Measurements from ENCODE around the gene CCDC13.

Gene CCDC13

GRCh38 chr3:42732829-42733459 lies 40.1 kb downstream of the CCDC13 start:
- H2AFZ ChIP-seq (ENCODE audit: insufficient read depth, low read length, poor library complexity), result no peak overlapping the region
- no peaks in the 10 kb centered on the region for H3K36me3 ChIP-seq (ENCODE audit: control insufficient read depth in 1 of 2, insufficient read depth in 2 of 2, low read length in 2 of 2)
- no peak overlapping the region for H2BK120ac ChIP-seq (ENCODE audit: insufficient read depth, low read length, poor library complexity)
- no peaks in the 10 kb centered on the region for H3K79me1 ChIP-seq (ENCODE audit: low read length)
- H3K4ac ChIP-seq (ENCODE audit: low read depth, low read length), result no peak overlapping the region
- no peak overlapping the region for H4K12ac ChIP-seq (ENCODE audit: low read depth, low read length)
- no peak overlapping the region for H3K9ac ChIP-seq (ENCODE audit: low read length)
- H2BK5ac ChIP-seq (ENCODE audit: low read depth, low read length, poor library complexity), result no peak overlapping the region
- H4K91ac ChIP-seq (ENCODE audit: low read depth, low read length), result no peak overlapping the region
- no peak overlapping the region for H3K23ac ChIP-seq (ENCODE audit: low read length)
- H3K14ac ChIP-seq (ENCODE audit: low read length), result no peak overlapping the region
- H3K27ac ChIP-seq (ENCODE audit: low read depth, low read length), result no peak overlapping the region
- H3K27me3 ChIP-seq (ENCODE audit: insufficient read depth, low read length), result peaks cover 2% of the 10 kb centered on the region
- H3K4me3 ChIP-seq (ENCODE audit: low read depth, low read length), result no peak overlapping the region
- no CpG with 5 or more reads among the region's 9 CpGs for WGBS (ENCODE audit: extremely low coverage, insufficient coverage, insufficient read length)
- H2AK5ac ChIP-seq (ENCODE audit: low read length), result no peak overlapping the region
- H4K8ac ChIP-seq (ENCODE audit: low read depth, low read length), result no peak overlapping the region
- H3K4me2 ChIP-seq (ENCODE audit: low read length), result no peak overlapping the region
- H3K18ac ChIP-seq (ENCODE audit: low read length), result no peak overlapping the region
- H2BK12ac ChIP-seq (ENCODE audit: low read length), result no peak overlapping the region
- peaks cover 3 to 16% of the 10 kb centered on the region in 2 experiments for H3K4me1 ChIP-seq (ENCODE audit: control insufficient read depth in 1 of 2, insufficient read depth in 2 of 2, low read length in 2 of 2)
- H3K79me2 ChIP-seq (ENCODE audit: control insufficient read depth, insufficient read depth, low read length, poor library complexity), result no peaks in the 10 kb centered on the region
- H3K9me3 ChIP-seq (ENCODE audit: insufficient read depth, low read depth, low read length), result peaks cover 4% of the 10 kb centered on the region
- peak; percentile 66 to 79 for DNase-seq

GRCh38 chr3:42732196-42732828 lies 40.7 kb downstream of the CCDC13 start:
- H3K79me1 ChIP-seq (ENCODE audit: low read length), result no peaks in the 10 kb centered on the region
- no peak overlapping the region for H2BK5ac ChIP-seq (ENCODE audit: low read depth, low read length, poor library complexity)
- peaks cover 4% of the 10 kb centered on the region for H3K9me3 ChIP-seq (ENCODE audit: insufficient read depth, low read depth, low read length)
- H3K4me2 ChIP-seq (ENCODE audit: low read length), result no peak overlapping the region
- peaks cover 3 to 16% of the 10 kb centered on the region in 2 experiments for H3K4me1 ChIP-seq (ENCODE audit: control insufficient read depth in 1 of 2, insufficient read depth in 2 of 2, low read length in 2 of 2)
- H2AFZ ChIP-seq (ENCODE audit: insufficient read depth, low read length, poor library complexity), result no peak overlapping the region
- no peak overlapping the region for H4K12ac ChIP-seq (ENCODE audit: low read depth, low read length)
- H3K79me2 ChIP-seq (ENCODE audit: control insufficient read depth, insufficient read depth, low read length, poor library complexity), result no peaks in the 10 kb centered on the region
- no CpG with 5 or more reads among the region's 4 CpGs for WGBS (ENCODE audit: extremely low coverage, insufficient coverage, insufficient read length)
- H2AK5ac ChIP-seq (ENCODE audit: low read length), result no peak overlapping the region
- H3K14ac ChIP-seq (ENCODE audit: low read length), result no peak overlapping the region
- H2BK120ac ChIP-seq (ENCODE audit: insufficient read depth, low read length, poor library complexity), result no peak overlapping the region
- no peak overlapping the region for H4K8ac ChIP-seq (ENCODE audit: low read depth, low read length)
- H2BK12ac ChIP-seq (ENCODE audit: low read length), result no peak overlapping the region
- H3K4ac ChIP-seq (ENCODE audit: low read depth, low read length), result no peak overlapping the region
- H3K27ac ChIP-seq (ENCODE audit: low read depth, low read length), result no peak overlapping the region
- no peak overlapping the region for H3K9ac ChIP-seq (ENCODE audit: low read length)
- no peaks in the 10 kb centered on the region for H3K36me3 ChIP-seq (ENCODE audit: control insufficient read depth in 1 of 2, insufficient read depth in 2 of 2, low read length in 2 of 2)
- no peak overlapping the region for H3K4me3 ChIP-seq (ENCODE audit: low read depth, low read length)
- peaks cover 2% of the 10 kb centered on the region for H3K27me3 ChIP-seq (ENCODE audit: insufficient read depth, low read length)
- H3K18ac ChIP-seq (ENCODE audit: low read length), result no peak overlapping the region
- no peak overlapping the region for H4K91ac ChIP-seq (ENCODE audit: low read depth, low read length)
- H3K23ac ChIP-seq (ENCODE audit: low read length), result no peak overlapping the region
- DNase-seq, result no peak

GRCh38 chr3:42731476-42732195 lies 41.4 kb downstream of the CCDC13 start:
- H3K18ac ChIP-seq (ENCODE audit: low read length), result no peak overlapping the region
- H2AK5ac ChIP-seq (ENCODE audit: low read length), result no peak overlapping the region
- no peak for DNase-seq
- no peak overlapping the region for H3K4me3 ChIP-seq (ENCODE audit: low read depth, low read length)
- H4K91ac ChIP-seq (ENCODE audit: low read depth, low read length), result no peak overlapping the region
- no peak overlapping the region for H2BK12ac ChIP-seq (ENCODE audit: low read length)
- no peak overlapping the region for H3K9ac ChIP-seq (ENCODE audit: low read length)
- no peak overlapping the region for H3K4ac ChIP-seq (ENCODE audit: low read depth, low read length)
- H3K14ac ChIP-seq (ENCODE audit: low read length), result no peak overlapping the region
- no CpG with 5 or more reads among the region's 6 CpGs for WGBS (ENCODE audit: extremely low coverage, insufficient coverage, insufficient read length)
- H2BK120ac ChIP-seq (ENCODE audit: insufficient read depth, low read length, poor library complexity), result no peak overlapping the region
- H3K27me3 ChIP-seq (ENCODE audit: insufficient read depth, low read length), result peaks cover 2% of the 10 kb centered on the region
- H3K36me3 ChIP-seq (ENCODE audit: control insufficient read depth in 1 of 2, insufficient read depth in 2 of 2, low read length in 2 of 2), result no peaks in the 10 kb centered on the region
- no peak overlapping the region for H2AFZ ChIP-seq (ENCODE audit: insufficient read depth, low read length, poor library complexity)
- H4K12ac ChIP-seq (ENCODE audit: low read depth, low read length), result no peak overlapping the region
- no peaks in the 10 kb centered on the region for H3K79me1 ChIP-seq (ENCODE audit: low read length)
- H2BK5ac ChIP-seq (ENCODE audit: low read depth, low read length, poor library complexity), result no peak overlapping the region
- H3K27ac ChIP-seq (ENCODE audit: low read depth, low read length), result no peak overlapping the region
- H3K4me2 ChIP-seq (ENCODE audit: low read length), result no peak overlapping the region
- H3K23ac ChIP-seq (ENCODE audit: low read length), result no peak overlapping the region
- H3K79me2 ChIP-seq (ENCODE audit: control insufficient read depth, insufficient read depth, low read length, poor library complexity), result no peaks in the 10 kb centered on the region
- peaks cover 3 to 16% of the 10 kb centered on the region in 2 experiments for H3K4me1 ChIP-seq (ENCODE audit: control insufficient read depth in 1 of 2, insufficient read depth in 2 of 2, low read length in 2 of 2)
- peaks cover 4% of the 10 kb centered on the region for H3K9me3 ChIP-seq (ENCODE audit: insufficient read depth, low read depth, low read length)
- no peak overlapping the region for H4K8ac ChIP-seq (ENCODE audit: low read depth, low read length)

GRCh38 chr3:42730706-42731420 lies 42.2 kb downstream of the CCDC13 start:
- Histone ChIP-seq H4K12ac (ENCODE audit: low read depth, low read length) (no peak overlapping the region), H2BK120ac (ENCODE audit: insufficient read depth, low read length, poor library complexity) (no peak overlapping the region), H3K27me3 (ENCODE audit: insufficient read depth, low read length) (peaks cover 2% of the 10 kb centered on the region), H3K9ac (ENCODE audit: low read length) (no peak overlapping the region), H3K79me2 (ENCODE audit: control insufficient read depth, insufficient read depth, low read length, poor library complexity) (no peaks in the 10 kb centered on the region), H3K4me3 (ENCODE audit: low read depth, low read length) (no peak overlapping the region), H3K4me2 (ENCODE audit: low read length) (no peak overlapping the region), H3K18ac (ENCODE audit: low read length) (no peak overlapping the region), H2AFZ (ENCODE audit: insufficient read depth, low read length, poor library complexity) (no peak overlapping the region), H3K36me3 (ENCODE audit: control insufficient read depth in 1 of 2, insufficient read depth in 2 of 2, low read length in 2 of 2) (no peaks in the 10 kb centered on the region), H3K23ac (ENCODE audit: low read length) (no peak overlapping the region), H3K79me1 (ENCODE audit: low read length) (no peaks in the 10 kb centered on the region), H3K4ac (ENCODE audit: low read depth, low read length) (no peak overlapping the region), H3K14ac (ENCODE audit: low read length) (no peak overlapping the region), H3K9me3 (ENCODE audit: insufficient read depth, low read depth, low read length) (peaks cover 4% of the 10 kb centered on the region), H4K91ac (ENCODE audit: low read depth, low read length) (no peak overlapping the region), H2AK5ac (ENCODE audit: low read length) (no peak overlapping the region), H2BK5ac (ENCODE audit: low read depth, low read length, poor library complexity) (no peak overlapping the region), H3K4me1 (ENCODE audit: control insufficient read depth in 1 of 2, insufficient read depth in 2 of 2, low read length in 2 of 2) (peaks cover 3 to 16% of the 10 kb centered on the region in 2 experiments), H3K27ac (ENCODE audit: low read depth, low read length) (no peak overlapping the region), H4K8ac (ENCODE audit: low read depth, low read length) (no peak overlapping the region), H2BK12ac (ENCODE audit: low read length) (no peak overlapping the region)
- no peak for DNase-seq
- no CpG with 5 or more reads among the region's 3 CpGs for WGBS (ENCODE audit: extremely low coverage, insufficient coverage, insufficient read length)
